Loucy (cell line): ENCODE data around the gene FARP1.

Experiments used
- H2AFZ ChIP-seq: fragments of 200-600 bp; sonication (generic); 2 replicates; pipeline ENCODE4 v1.6.0; 2016; ENCODE audit warnings: antibody characterized with exemption, mild to moderate bottlenecking, low read length, moderate library complexity
- H3F3A ChIP-seq: fragments of 200-600 bp; 2 replicates; pipeline ENCODE4 v1.6.0; 2016; ENCODE audit warnings: antibody characterized with exemption, low read depth, mild to moderate bottlenecking
- H3K27me3 ChIP-seq: fragments of 200-600 bp; sonication (generic); 2 replicates; pipeline ENCODE4 v1.6.1; 2014; ENCODE audit warnings: low read length, mild to moderate bottlenecking; ENCODE audit not compliant: insufficient read depth, poor library complexity, severe bottlenecking
- H3K36me3 ChIP-seq: fragments of 200-600 bp; sonication (generic); 2 replicates; pipeline ENCODE4 v1.6.1; 2016; ENCODE audit warnings: low read length; ENCODE audit not compliant: insufficient read depth
- H3K4me1 ChIP-seq: fragments of 200-600 bp; sonication (generic); 2 replicates; pipeline ENCODE4 v1.5.1; 2014; ENCODE audit warnings: low read length, mild to moderate bottlenecking; ENCODE audit not compliant: insufficient read depth, poor library complexity, severe bottlenecking
- H3K4me2 ChIP-seq: fragments of 200-600 bp; sonication (generic); 2 replicates; pipeline ENCODE4 v1.6.0; 2014; ENCODE audit warnings: antibody characterized with exemption, low read length, low read depth, mild to moderate bottlenecking; ENCODE audit not compliant: poor library complexity, severe bottlenecking
- H3K4me3 ChIP-seq: fragments of 200-600 bp; sonication (generic); 2 replicates; pipeline ENCODE4 v1.5.1; 2014; ENCODE audit warnings: low read length, mild to moderate bottlenecking, mixed read lengths; ENCODE audit not compliant: poor library complexity, severe bottlenecking
- H3K79me2 ChIP-seq: fragments of 200-600 bp; sonication (generic); 2 replicates; pipeline ENCODE4 v1.6.1; 2014; ENCODE audit warnings: low read length; ENCODE audit not compliant: insufficient read depth
- H3K9ac ChIP-seq: fragments of 200-600 bp; sonication (generic); 2 replicates; pipeline ENCODE4 v1.6.0; 2014; ENCODE audit warnings: mild to moderate bottlenecking, low read depth, low read length, moderate library complexity; ENCODE audit not compliant: poor library complexity, severe bottlenecking
- H3K9me2 ChIP-seq: fragments of 200-600 bp; sonication (generic); replicated peaks from 2 replicates; pipeline ENCODE4 v1.6.1; 2016; ENCODE audit warnings: low read depth, low read length, mixed read lengths
- H3K9me3 ChIP-seq: fragments of 200-600 bp; sonication (generic); 2 replicates; pipeline ENCODE4 v1.6.1; 2014; ENCODE audit warnings: mild to moderate bottlenecking, antibody characterized with exemption, low read length, low read depth; ENCODE audit not compliant: insufficient read depth
- H4K20me1 ChIP-seq: fragments of 200-600 bp; sonication (generic); 2 replicates; pipeline ENCODE4 v1.6.0; 2014; ENCODE audit warnings: antibody characterized with exemption, low read length, mild to moderate bottlenecking; ENCODE audit not compliant: insufficient read depth, poor library complexity, severe bottlenecking
- CTCF ChIP-seq: fragments of 200-600 bp; sonication (generic); conservative IDR thresholded peaks from 2 replicates; pipeline ENCODE4 v1.5.1; 2014; ENCODE audit warnings: mild to moderate bottlenecking, antibody characterized with exemption, low read length
- EZH2phosphoT487 ChIP-seq: fragments of 200-600 bp; IDR thresholded peaks from 2 replicates; pipeline ENCODE4 v1.6.1; 2018; ENCODE audit warnings: antibody characterized with exemption, mild to moderate bottlenecking, moderate library complexity, borderline replicate concordance

Gene FARP1

DNA sequence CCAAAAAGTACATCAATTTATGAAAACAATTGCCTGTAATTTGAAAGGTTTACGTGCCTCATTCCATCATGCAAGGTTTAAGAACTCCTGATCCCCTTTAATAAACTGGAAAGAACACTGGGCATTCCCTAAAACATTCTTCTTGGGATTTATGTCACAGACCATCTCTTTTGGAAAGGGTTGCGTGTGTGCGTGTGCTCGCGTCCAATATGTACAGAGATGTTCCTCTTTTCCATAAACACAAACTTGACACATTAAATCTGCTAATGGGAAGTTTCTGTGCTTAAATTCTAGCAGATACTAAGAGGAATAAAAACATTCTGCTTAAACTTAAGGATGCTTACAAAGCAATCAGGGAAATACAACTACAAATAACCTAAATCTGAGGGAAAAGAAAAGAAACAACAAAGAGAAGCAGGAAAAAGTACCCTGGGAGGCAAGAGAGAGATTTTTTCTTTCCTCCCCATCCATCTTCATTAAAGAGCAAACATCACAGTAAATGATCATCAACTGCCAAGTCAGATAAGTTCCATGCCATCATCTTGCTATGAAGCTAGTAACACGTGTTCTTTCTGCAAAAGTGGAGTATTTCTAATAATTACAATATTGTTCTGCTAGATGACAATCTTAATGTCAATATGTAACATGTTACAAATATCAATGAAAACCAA, 350.3 kb downstream of the FARP1 start:
- H4K20me1 ChIP-seq = peaks cover 45% of the 10 kb centered on the region
- H3K9ac ChIP-seq = no peak overlapping the region
- H2AFZ ChIP-seq = no peak overlapping the region

DNA sequence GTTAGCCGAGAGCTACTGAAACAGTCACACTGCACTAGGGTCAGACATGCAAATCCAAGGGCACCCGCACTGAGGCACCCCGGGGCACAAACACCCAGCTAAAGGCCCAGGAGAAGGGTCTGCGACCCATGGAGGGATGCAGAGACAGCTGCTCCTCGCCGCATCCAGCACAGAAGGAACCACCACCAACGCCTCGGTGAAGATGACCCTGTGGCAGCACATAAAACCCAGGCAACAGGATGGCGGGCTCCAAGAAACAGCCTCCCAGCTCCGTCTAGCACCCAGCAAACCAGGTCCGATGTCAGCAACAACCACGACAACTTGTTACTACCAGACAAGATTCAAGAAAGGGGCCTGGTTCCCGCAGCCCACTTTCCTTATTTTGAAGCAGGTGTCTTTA, 351.9 kb downstream of the FARP1 start:
- Histone ChIP-seq H3K9me3 (no peaks in the 10 kb centered on the region), H3K4me1 (peaks cover 46% of the 10 kb centered on the region), H3K4me2 (no peak overlapping the region), H3F3A (no peaks in the 10 kb centered on the region; the same call in 1 of the 2 replicates), H3K36me3 (peaks cover 12% of the 10 kb centered on the region; the same call in 1 of the 2 replicates), H3K27me3 (no peaks in the 10 kb centered on the region), H3K79me2 (peaks cover 90% of the 10 kb centered on the region), H4K20me1 (peaks cover 31% of the 10 kb centered on the region), H2AFZ (no peak overlapping the region), H3K9ac (no peak overlapping the region), H3K9me2 (no peaks in the 10 kb centered on the region), H3K4me3 (no peak overlapping the region)
- TF ChIP-seq CTCF = no peak
- no peak for TF ChIP-seq EZH2phosphoT487

More for the DNA sequence above, 350.3 kb downstream of the FARP1 start:
- TF ChIP-seq EZH2phosphoT487 = no peak
- no peak for TF ChIP-seq CTCF
- Histone ChIP-seq H3K9me2 (no peaks in the 10 kb centered on the region), H3K9me3 (no peaks in the 10 kb centered on the region), H3K4me3 (no peak overlapping the region), H3K27me3 (no peaks in the 10 kb centered on the region), H3F3A (no peaks in the 10 kb centered on the region; the same call in 1 of the 2 replicates), H3K4me1 (peaks cover 62% of the 10 kb centered on the region), H3K36me3 (peaks cover under 1% of the 10 kb centered on the region; the same call in 1 of the 2 replicates), H3K79me2 (peaks cover 90% of the 10 kb centered on the region), H3K4me2 (no peak overlapping the region)

DNA sequence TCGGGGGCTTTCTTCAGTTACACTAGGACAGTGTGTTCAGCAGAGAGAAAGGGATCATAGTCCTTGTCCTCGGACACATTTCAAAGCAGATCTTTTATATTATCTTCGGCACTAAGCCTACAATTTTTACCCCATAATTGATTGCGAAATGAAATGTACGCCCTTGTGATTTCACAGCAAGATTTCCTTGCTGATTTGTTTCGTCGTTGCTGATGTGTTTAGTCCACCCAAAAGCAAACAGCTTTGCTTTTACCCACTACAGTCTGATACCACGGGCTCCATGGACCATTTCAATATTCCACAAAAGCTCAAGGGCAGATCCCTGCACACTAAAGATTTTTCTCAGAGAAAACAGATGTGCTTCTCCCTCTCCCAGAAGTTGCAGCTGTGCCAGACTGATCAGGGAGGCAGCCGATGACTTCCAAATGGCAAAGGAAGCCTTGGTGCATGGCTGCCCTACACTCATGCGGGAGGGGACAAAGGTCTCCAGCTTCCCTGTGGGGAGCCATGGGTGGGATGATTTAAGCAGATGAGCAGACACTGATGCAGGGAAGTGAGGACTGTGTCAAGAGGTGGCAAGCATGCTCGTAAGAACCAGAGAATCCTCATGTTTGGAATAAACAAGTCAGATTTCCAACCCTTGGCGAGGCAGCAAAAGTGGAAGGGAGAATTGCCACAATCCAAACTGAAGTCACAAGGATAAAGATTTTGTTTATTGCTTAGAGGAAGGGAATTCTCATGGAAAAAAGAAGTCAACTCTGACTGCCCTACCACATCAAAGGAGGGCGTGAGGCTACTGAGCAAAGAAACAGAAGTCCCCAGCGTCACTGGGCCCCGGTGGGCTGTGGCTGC, 353.0 kb downstream of the FARP1 start:
- Histone ChIP-seq H3F3A (no peaks in the 10 kb centered on the region), H3K4me2 (no peak overlapping the region), H3K9ac (no peak overlapping the region), H3K27me3 (no peaks in the 10 kb centered on the region), H3K36me3 (peaks cover 13% of the 10 kb centered on the region; the same call in 1 of the 2 replicates), H3K4me1 (peaks cover 42% of the 10 kb centered on the region), H3K9me2 (no peaks in the 10 kb centered on the region), H3K79me2 (peaks cover 94% of the 10 kb centered on the region), H3K9me3 (no peaks in the 10 kb centered on the region), H3K4me3 (no peak overlapping the region), H4K20me1 (peaks cover 29% of the 10 kb centered on the region), H2AFZ (no peak overlapping the region)
- TF ChIP-seq CTCF (no peak), EZH2phosphoT487 (no peak)
